BJ (cell line): ENCODE results near the gene TIMM50. TPM values are rescaled to one million over a fixed set of nuclear protein-coding genes. Genes with fewer than 3 reads are reported as not detected.

Experiments used
- CTCF ChIA-PET: fragments of 350-600 bp; formaldehyde crosslinking; extraction: SDS; loops from one replicate; lab custom pipeline; 2021; ENCODE audit warnings: antibody characterized with exemption, inconsistent platforms; lab: Yijun Ruan, JAX
- POLR2A ChIA-PET: fragments of 300-600 bp; sonication (Branson Sonifier 250); formaldehyde crosslinking; extraction: SDS; loops from one replicate; lab custom pipeline; 2021; ENCODE audit warnings: antibody characterized with exemption; lab: Charles Lee
- DNase-seq: peaks from one replicate; pipeline ENCODE4 v3.0.0-alpha.2; 2011; ENCODE audit warnings: low read depth
- H3K27me3 ChIP-seq: 2 replicates; pipeline ENCODE4 v1.6.0; 2011; ENCODE audit warnings: low read length; ENCODE audit not compliant: control insufficient read depth, insufficient read depth
- H3K36me3 ChIP-seq: 2 replicates; pipeline ENCODE4 v1.5.1; 2011; ENCODE audit warnings: low read length; ENCODE audit not compliant: control insufficient read depth, insufficient read depth
- H3K4me3 ChIP-seq: 2 replicates; pipeline ENCODE4 v1.5.1; 2011; ENCODE audit warnings: low read depth, mild to moderate bottlenecking, control low read depth, low read length
- CTCF ChIP-seq: IDR thresholded peaks from 2 replicates; pipeline ENCODE4 v1.5.1; 2011; ENCODE audit warnings: low read depth, mild to moderate bottlenecking, control low read depth, inconsistent platforms, low read length, moderate library complexity; ENCODE audit not compliant: insufficient read depth
- polyA plus RNA-seq: library from polyadenylated mRNA; depleted of rRNA; stranded (reverse); fragments of >200 nt; gene quantifications from 2 replicates; pipeline ENCODE4 v1.2.3, GENCODE V29; 2011

The TIMM50 gene
- polyA plus RNA-seq, 1 experiment: 97.8 TPM

- CTCF ChIA-PET: interaction anchor here (0.6 to 1.9 kb wide), 2 partner anchors 14 to 32 kb away, joined by 3 to 9 read pairs; partner anchors contain the start of gene EID2B
Measured at GRCh38 chr19:39518975-39519374, 38.3 kb downstream of the TIMM50 start.

GRCh38 chr19:39520541-39521484 lies 40.2 kb downstream of the TIMM50 start:
- no peak for TF ChIP-seq CTCF
- DNase-seq: no peak
- POLR2A ChIA-PET: no interaction called here
- CTCF ChIA-PET: interaction anchor here (1.0 kb wide), 1 partner anchor 46 kb away, joined by 5 read pairs; no protein-coding TSS in a partner anchor
- Histone ChIP-seq H3K27me3 (peaks cover 14% of the 10 kb centered on the region), H3K36me3 (no peaks in the 10 kb centered on the region), H3K4me3 (no peak overlapping the region)

More at GRCh38 chr19:39518975-39519374, 38.3 kb downstream of the TIMM50 start:
- DNase-seq: no peak
- H3K36me3 ChIP-seq: no peaks in the 10 kb centered on the region
- peaks cover 30% of the 10 kb centered on the region for H3K27me3 ChIP-seq
- H3K4me3 ChIP-seq: no peak overlapping the region
- no peak for TF ChIP-seq CTCF
- POLR2A ChIA-PET: no interaction called here

- Histone ChIP-seq H3K27me3 (no peaks in the 10 kb centered on the region), H3K36me3 (no peaks in the 10 kb centered on the region), H3K4me3 (no peak overlapping the region)
- TF ChIP-seq CTCF: no peak
- DNase-seq: no peak
- POLR2A ChIA-PET: no interaction called here
- CTCF ChIA-PET: interaction anchor here (0.9 to 2.0 kb wide), 5 partner anchors 8 to 50 kb away, joined by 3 to 5 read pairs (median 3); partner anchors contain the start of gene EID2B
Measured at GRCh38 chr19:39524495-39524894, 43.9 kb downstream of the TIMM50 start.

- CTCF ChIA-PET: interaction anchor here (1.1 to 2.0 kb wide), 2 partner anchors 9 to 22 kb away, joined by 3 to 5 read pairs; no protein-coding TSS in a partner anchor
Measured at GRCh38 chr19:39525205-39525604, 44.6 kb downstream of the TIMM50 start.

More at GRCh38 chr19:39525205-39525604, 44.6 kb downstream of the TIMM50 start:
- TF ChIP-seq CTCF: no peak
- Histone ChIP-seq H3K27me3 (no peaks in the 10 kb centered on the region), H3K36me3 (no peaks in the 10 kb centered on the region), H3K4me3 (no peak overlapping the region)
- no peak for DNase-seq
- POLR2A ChIA-PET: no interaction called here
